NCI-H2196 (cell line): ENCODE results near the gene TACR1.
"Not testable (repeated sequence)": the region's sequence is repeated elsewhere in the genome, so short reads cannot be mapped to it uniquely, and the experiment has no call there.

Experiments
- DNase-seq: peaks from one replicate; lab custom pipeline; 2025; ENCODE audit not compliant: unreplicated experiment; lab: John Stamatoyannopoulos, UW

Gene TACR1

DNA sequence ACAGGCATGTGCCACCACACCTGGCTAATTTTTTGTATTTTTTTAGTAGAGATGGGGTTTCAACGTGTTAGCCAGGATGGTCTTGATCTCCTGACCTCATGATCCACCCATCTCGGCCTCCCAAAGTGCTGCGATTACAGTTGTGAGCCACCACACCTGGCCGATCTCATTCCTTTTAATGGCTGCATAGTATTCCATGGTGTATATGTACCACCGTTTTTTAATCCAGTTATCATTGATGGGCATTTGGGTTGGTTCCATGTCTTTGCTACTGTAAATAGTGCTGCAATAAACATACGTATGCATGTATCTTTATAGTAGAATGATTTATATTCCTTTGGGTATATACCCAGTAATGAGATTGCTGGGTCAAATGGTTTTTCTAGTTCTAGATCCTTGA lies 51.4 kb downstream of the TACR1 start:
- DNase-seq: not testable (repeated sequence)

DNA sequence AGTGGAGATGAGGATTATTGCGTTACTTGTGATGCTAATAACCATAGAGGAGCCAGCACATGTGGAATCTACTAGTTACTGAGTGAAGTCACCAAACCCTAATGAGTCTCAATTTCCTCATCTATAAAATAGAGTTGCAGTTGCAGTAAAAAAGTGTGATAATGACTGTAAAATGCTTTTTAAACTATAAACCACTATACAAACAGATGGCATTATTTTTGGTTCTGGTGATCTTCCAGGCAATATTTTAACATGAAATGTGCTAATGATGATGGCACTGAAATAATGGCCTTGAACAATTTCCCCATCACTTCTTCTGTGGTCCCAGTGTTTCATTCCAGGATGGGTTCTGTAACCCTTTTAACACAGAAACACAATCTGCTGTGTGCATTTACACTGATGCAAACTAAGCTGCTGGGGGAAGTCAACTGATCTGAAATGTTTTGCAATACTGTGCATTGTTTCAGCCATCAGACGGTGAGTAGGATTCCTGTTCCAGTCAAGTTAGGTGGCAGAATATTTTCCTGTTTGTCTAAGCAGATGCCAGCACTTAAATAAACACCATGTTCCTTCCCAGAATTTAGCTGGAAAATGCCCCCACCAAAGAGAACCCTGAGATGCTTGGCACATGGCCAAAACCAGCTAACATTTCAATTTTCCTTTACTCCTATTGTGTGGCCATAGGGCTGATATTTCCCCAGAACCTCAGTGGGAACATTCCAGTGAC lies 52.6 kb downstream of the TACR1 start:
- no peak for DNase-seq

DNA sequence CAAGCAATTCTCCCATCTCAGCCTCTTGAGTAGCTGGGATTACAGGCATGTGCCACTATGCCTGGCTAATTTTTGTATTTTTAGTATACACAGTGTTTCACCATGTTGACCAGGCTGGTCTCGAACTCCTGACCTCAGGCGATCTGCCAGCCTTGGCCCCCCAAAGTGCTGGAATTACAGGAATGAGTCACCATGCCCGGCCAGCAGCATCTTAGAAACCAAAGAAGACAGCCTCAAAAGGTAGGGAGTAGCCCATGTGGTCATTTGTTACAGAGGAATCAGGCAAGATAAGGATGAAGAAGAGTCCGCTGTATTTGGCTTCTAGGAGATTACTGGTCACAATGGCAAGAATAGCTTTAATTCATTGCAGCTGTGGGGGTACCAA lies 53.1 kb downstream of the TACR1 start:
- not testable (repeated sequence) for DNase-seq

DNA sequence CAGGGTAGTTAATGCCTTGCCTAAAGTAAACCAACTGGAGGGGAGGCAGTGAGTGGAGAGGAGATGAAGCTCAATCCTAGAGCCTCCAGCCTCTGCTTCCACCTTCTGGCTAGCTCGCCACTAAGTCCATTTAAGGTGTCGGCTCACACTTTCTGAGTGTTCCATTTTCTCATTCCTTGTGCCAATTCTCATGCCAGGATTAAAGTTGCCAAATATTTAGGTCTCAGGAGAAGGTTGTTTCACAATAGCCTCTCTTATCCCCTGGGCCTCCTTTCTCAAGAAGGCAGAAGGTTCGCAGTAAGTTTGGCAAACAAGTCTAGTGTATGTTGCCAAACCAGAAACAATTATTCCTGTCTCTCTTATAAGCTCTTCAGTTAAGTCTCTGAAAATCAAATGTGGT lies 57.2 kb downstream of the TACR1 start:
- DNase-seq: no peak

DNA sequence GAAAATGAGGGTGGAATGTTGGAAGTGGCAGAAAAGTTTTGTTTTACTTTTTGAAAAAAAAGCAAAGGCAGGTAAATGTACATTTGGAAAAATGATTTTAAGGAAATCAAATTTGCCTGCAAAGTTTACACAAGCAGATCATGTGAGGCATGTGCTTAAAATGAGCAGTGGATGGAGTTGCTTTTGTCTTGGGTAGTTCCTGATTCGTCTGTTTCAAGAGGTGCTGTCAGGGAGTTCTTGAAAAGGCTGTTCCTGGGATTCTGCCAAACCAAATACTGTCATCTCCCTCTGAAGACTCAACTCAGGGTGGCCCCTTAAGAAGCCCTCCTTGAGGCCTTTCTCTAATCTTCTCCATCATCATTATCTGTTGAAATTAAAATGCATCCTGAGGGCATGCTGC lies 59.0 kb downstream of the TACR1 start:
- DNase-seq: no peak

DNA sequence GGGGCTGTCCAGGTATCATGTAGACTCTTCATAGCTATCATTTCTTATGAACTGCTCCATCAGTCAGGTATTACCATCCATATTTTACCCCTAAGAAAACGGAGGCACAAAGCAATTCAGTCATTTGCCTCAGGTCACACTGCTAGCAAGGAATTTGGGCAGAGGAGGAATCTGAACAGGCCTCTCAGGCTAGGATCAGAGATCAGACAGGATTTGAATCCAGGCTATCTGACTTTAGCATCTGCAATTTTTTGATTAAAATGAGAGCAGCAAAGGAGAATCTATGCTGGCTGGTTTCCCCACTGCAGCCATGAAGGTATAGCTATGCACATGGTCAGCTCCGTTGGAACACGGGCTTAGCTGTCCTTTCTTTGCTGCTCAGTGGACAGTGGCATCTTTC lies 60.1 kb downstream of the TACR1 start:
- DNase-seq: no peak

DNA sequence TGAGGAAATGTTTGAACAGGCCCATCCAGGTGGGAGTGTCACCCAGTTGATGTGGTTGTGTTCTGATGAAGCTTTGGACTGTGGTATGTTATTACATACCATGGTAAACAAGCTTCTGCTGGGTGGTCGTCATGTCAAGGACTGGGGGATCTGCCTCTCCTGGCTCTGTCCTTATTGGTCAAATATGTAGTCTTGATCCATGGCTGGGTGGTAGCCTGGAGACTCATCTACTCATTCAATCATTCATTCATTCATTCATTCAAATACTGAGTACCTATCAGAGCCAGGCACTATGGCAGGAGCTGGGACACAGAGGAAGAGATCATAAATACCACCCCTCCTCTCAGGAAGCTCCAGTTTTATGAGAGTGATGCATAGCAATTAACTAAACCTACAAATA lies 60.8 kb downstream of the TACR1 start:
- no peak for DNase-seq

DNA sequence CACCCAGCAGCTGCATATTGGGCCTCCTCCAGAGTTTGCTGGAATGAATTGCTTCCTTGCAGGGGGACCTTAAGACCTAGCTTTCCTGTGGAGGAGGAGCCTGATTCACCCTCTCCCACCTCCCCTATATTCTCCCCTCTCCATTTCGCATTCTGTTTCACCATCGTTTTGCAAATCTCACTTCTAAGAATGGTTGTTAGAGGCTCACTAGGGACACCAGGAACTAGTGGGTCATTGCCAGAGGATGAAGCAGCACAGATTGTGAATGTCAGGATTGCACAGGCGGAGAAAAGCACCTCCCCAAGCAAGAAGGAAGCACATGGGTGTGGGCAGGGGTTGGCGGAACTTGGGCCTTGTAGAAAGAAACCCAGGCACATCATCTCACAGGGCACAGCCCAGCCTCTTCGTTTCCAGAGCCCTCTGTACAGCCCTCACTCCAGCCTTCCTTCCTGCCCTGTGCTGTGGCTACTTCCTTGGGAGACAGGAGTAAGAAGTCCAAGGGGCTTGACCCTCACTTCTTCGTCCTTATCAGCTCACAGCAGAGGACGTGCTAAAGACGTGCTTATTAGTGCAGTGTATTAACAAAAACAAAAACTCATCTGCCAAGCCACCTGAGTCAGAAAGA lies 63.4 kb downstream of the TACR1 start:
- DNase-seq: no peak

DNA sequence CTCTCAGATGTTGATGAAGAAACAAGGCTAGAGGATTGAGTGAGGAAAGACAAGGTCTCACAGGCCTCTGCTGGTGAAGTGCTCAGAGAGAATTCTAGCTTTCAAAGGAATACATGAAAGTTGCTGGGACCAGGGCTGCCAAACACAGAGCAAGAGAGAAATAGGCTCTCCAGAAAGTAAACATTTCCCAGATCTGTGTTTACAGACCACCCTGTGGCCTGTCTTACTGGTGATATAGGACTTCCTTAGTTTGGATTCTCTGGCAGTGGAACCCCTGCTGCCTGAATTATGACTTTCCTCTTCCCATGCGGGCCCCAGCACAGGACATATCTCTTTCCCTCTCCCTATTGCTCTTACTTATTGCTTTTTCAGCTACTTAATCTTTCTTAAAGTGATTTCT lies 64.5 kb downstream of the TACR1 start:
- DNase-seq: no peak

DNA sequence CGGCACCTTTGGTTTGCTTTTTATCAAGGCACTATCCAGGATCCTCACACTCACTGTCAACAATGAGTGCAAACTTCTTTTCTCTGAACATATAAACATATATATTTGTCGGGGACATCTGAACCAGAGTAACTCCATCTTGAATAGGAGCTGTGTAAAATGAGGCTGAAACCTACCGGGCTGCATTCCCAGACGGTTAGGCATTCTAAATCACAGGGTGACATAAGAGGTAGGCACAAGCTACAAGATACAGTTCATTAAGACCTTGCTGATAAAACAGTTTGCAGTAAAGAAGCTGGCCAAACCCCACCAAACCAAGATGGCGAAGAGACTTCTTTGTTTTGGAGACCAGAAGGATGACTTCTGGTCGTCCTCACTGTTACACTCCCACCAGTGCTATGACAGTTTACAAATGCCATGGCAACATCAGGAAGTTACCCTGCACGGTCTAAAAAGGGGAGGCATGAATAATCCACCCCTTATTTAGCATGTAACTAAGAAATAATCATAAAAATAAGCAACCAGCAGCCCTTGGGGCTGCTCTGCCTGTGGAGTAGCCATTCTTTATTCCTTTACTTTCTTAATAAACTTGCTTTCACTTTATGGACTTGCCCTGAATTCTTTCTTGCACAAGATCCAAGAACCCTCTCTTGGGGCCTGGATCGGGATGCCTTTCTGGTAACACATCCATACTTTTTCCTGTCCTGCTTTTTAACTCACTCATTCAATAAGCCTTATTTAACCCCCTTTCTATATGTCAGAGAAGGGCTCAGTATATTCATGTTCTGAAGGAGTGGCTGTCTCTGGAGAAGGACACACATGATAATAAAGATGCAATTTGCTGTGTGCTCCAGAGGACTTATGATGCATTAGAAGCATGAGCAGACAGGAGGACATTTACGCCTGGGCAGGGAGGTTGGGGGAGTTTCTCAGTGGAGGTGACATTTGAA lies 65.4 kb downstream of the TACR1 start:
- no peak for DNase-seq

DNA sequence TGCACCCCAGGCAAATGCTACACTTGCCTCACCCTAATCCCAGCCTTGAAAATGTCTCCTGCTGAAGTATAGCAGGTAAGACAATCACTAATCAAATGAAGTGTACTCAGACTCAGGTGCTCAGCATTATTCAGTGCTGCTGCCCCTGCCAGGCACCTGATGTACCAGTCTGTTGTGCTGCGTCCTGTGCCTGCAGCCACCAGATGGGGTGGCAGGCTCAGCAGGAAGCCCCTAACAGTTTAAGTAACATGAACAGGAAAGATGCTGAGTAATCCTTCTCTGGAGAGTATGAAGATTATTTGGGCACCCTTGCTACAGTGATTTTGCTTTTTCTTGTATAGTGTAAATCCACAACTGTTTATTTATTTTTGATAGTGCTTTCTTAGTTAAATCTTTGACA lies 69.1 kb downstream of the TACR1 start:
- no peak for DNase-seq

DNA sequence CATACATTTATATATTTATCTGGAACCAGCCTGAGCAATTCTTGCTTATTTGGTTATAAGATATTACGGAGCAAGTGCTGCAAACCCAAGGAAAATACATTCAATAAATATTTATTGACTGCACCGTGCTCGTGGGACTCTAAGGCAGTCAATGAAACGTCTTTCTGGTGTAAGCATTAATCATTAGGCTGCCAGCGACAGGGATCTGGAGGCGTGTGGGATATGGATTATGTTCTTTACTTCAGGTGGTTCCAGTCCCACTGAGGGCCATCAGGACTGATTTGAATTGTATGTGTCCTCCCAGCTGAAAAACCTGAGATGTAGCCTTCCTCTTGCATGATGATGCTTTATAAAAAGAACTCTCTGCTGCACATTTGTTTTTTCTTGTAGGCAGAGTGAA lies 75.4 kb downstream of the TACR1 start:
- DNase-seq: no peak

DNA sequence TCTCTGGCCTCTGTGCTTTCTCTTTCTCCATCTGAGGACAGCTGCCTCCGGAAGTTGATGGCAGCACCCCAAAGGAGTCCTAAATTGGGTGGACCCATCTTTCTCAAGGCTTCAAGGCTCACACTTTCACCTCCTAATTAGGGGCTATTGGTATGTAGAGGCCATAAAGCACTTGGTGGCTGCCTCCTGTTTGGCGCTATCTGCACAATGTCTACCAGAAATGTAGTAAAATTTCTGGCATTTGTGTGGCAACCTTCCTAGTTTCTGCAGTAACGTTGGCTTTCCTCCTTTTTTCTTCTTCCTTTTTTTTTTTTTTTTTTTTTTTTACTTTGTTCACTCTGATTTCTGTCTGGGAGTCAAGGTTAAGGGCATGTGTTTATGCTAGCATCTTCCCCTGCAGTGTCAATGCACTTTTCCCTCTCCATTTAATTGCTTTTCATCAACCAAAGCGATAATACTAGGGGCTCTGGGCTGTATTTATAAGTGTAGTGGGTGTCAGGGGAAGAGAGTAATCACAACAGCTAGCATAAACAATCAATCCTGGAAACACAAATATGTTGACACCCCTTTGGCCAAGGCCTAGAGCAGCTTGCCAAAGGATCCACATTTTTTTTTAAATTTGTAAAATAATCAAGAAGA lies 86.0 kb downstream of the TACR1 start:
- no peak for DNase-seq

DNA sequence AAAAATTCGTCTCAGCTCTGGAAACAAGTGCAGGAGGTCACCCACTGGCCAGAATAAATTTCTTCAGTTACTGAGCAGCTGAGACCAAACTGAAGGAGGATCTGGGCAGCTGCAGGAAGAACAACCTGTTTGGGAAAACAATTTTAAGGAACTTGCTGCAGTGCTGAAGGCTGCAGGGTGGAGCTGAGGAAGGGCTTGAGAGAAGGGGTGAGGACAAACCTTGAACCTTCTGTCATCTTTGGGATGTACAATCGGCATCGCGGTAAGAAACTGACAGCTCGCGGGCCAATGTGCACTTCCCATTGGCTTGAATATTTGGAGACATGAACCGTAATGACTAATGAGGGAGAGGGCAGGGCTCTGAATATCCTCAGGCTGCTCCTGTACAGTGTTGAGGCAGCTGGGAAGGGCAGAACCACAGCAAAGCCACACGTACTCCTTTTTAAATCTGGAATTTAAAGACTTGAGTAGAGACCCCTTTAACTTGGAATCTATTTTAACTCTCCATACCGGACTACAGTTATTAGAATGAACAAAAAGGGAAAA lies 90.3 kb downstream of the TACR1 start:
- DNase-seq: no peak

DNA sequence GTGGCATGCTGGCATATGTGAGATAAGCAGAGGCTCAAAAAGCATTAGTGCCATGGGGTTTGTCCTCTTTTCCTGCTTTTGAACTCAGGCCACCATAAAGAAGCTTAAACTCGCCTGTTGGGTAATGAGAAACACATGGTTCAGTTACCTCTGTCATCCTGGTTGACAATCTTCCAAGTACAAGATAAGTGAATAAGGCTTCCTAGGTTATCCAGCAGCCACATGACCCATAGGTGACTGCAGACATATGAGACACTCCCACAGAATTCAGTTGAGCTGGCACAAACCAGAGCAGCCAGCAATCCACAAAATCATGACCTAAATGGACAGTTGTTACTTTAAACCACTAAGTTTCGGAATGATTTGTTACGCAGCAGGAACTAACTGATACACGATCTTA lies 97.3 kb downstream of the TACR1 start:
- no peak for DNase-seq

DNA sequence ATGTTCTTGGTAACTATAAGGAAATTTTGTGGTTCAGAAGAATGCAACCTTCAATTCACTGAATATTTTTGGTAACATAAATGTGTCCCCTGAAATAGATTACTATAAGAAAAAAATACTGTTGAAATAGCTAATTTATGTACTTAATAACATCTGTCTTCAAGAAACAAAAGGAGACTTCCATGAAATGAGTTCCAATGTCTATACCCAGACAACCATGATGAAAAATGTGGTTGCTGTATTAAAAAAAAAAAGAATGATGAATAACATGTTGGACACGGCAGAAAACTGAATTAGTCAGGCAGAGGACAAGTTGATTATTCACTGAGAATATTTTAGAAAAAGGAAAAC lies 98.5 kb downstream of the TACR1 start:
- DNase-seq: no peak

DNA sequence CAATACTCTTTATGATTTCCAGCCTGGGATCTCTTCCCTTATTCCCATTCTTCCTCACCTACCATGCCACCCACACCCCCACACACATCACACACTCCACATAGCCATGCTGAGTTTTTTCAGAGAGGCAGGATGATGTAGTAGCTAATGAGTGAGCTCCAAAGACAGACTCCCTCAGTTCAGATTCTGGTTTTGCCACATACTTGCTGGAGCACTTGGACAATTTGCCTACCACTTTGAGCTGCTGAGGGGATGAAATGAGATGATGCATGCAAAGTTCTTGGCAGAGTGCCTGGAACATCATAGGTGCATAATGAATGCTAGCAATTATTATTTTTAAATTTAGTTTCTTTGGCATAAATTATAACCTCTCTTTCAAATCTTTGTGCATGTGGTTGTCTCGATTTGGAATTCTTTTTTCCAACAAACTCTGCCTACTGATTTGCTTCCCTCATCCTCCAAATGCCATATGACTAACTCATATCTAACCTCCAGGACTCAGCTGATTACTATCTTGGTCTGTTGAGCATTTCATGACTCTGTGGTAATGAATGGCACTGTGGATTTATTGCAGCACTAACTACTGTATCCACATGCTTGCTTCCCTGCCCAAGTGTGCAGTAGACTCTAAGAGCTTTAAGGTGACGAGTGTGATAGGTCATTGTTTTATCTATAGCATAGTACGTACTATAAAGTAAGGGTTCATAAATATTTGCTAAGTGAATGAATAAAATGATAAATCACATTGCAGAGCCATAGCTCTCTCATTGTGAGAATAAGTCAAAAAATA lies 99.1 kb downstream of the TACR1 start:
- DNase-seq: peak; percentile 0

DNA sequence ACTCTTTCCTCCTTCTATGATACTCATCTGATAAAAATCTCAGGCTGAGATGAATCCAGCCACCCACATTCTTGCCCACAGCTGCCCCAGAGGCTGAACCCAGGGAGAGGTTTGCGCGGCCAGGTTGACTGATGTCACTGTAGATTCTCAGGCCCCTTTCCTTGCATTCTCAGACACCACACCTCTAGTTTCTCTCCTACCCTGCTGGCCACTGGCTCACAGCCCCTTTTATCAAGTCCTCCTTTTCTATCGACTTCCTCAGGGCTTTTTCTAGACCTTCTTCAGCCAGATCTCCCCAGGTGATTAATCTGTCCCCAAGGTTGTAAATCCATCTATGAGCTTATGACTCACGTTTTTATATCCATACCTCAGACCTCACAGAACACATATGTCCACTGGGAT lies 99.8 kb downstream of the TACR1 start:
- no peak for DNase-seq

DNA sequence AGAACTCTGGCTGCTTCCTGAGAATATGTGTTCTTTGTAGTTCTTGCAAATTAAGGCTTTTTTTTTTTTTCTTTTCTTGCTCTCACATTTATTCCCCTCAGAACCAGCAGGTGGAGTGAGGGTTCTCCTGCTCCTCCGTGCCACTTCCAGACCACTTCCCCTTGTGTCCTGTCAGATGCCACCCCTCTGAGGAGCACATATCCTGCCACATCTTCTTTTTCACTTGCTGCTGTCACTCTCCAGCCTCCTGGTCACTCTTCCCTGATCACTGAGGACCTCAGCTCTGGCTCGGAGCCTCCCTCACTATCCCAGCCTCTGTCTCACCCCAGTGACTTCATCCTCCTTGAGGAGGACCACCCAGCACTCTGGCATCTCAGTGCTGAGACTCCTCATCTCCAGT lies 100.5 kb downstream of the TACR1 start:
- peak; percentile 2 for DNase-seq

DNA sequence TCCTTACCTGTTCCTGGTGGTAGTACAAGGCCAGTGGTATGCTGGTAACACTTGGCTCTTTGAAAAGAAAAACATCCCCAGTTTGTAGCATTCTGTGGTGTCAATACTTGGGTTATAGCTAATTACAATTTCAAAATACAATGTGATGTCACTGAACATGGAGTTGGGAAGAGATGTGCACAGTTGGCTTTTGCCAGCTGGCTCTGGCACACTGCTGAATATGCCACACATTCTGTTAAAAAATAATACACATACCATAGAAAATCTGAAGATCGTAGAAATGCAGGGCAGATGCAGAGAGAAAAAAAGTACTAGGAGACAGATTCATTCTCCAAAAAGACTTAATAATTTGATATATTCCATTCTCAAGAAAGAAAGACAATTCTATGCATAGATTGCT lies 101.5 kb downstream of the TACR1 start:
- DNase-seq: no peak

DNA sequence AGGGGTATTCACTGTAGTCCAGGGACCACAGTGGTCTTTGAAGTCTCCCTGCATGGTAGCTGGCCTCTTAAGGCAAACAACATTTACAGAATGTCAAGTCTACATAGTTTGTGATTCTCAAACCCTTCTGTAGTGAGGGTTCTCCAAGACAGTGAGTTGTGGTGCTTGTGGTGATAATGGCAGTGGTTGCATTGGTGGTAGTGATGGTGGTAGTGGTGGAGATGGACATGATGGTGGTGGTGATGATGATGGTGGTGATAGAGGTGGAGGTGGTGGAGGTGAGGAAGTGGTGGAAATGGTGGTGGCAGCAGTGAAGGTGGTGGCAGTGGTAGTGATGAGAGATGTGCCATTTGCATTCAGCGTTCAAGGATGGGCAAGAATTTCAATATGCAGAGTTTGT lies 104.9 kb downstream of the TACR1 start:
- DNase-seq: no peak
